ENCODE data around the gene TIFAB.

TIFAB gene

DNA sequence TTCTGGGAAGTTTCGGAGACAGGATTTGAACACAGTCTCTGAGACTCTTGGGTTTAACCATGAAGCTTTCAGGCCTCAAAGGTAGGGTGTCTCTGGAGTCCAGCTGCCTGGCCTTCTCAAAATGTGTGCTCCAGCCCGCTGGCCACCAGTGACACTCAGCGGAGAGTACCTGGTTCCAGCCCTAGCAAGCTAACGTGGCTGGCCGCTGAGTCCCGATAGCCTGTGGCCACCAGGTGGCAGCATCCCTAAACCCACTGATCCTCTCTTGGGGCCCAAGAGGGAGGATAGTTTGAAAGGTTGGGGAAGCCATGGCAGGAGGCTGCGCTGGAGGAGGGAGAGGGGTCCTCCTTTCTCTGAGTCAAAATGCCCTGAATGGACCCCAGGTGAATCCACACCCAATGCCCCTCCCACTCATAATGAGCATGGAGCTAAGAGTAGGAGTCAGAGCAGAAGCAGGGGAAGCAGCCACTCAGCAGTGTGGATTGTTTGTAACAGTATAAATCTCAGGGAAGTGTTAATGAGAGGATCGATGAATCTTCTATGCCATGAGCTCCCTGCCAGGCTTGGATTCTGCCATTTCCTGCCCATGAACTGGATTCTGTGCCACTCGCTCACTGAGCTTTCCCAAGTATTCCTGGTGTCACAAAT is 5.4 kb upstream of the TIFAB start:
- H3K4me3 ChIP-seq (ENCODE audit: low read length): no peak overlapping the region
- peak; percentile 45 for DNase-seq (ENCODE audit: low read depth)
- TF ChIP-seq, protein P1, sequence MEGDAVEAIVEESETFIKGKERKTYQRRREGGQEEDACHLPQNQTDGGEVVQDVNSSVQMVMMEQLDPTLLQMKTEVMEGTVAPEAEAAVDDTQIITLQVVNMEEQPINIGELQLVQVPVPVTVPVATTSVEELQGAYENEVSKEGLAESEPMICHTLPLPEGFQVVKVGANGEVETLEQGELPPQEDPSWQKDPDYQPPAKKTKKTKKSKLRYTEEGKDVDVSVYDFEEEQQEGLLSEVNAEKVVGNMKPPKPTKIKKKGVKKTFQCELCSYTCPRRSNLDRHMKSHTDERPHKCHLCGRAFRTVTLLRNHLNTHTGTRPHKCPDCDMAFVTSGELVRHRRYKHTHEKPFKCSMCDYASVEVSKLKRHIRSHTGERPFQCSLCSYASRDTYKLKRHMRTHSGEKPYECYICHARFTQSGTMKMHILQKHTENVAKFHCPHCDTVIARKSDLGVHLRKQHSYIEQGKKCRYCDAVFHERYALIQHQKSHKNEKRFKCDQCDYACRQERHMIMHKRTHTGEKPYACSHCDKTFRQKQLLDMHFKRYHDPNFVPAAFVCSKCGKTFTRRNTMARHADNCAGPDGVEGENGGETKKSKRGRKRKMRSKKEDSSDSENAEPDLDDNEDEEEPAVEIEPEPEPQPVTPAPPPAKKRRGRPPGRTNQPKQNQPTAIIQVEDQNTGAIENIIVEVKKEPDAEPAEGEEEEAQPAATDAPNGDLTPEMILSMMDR (conservative IDR thresholded peaks at IDR 0.05; ENCODE audit: low read length): peak; percentile 72

DNA sequence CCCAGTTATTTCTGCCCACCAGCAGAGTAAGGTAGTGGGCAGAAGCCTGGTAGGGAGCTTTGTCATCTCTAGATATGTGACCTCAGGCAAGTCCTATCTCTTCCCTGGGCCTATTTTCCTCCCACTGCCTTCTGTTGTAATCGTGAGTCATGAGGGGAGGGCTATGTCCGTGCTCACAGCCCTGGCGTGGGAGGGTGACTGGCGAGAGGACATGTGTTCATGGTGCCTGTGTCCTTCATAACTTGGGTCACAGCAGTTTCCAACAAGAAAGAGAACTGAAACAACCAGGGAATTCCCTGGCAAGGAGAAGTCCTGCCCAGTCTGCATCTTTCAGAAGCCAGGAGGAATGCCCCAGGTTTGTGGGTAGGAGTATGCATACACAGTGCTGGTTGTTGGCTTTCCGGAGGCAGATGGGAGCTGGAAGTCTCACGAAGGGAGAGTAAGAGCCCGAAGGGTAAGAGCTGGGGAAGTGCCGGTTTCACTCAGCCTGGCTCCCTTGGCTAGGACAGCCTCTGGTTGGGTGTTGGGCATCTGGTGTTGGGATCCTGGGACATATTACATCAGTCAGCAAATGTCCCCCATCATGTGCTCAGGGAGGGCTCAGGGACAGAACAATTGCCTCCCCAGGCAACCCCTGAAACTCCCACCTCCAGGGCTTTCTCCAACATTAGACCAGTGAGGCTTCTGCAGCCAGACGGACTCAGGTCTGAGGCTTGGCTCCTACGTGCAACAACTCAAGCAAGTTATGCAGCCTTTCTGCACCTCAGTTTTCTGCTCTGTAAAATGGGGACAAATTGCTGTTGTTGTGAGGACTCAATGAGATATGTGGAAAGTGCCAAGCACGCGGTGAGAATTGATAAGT is 4.3 kb upstream of the TIFAB start:
- TF ChIP-seq, protein P1 (conservative IDR thresholded peaks at IDR 0.05; ENCODE audit: low read length): no peak
- H3K4me3 ChIP-seq (ENCODE audit: low read length): no peak overlapping the region
- peak; percentile 80 for DNase-seq (ENCODE audit: low read depth)

DNA sequence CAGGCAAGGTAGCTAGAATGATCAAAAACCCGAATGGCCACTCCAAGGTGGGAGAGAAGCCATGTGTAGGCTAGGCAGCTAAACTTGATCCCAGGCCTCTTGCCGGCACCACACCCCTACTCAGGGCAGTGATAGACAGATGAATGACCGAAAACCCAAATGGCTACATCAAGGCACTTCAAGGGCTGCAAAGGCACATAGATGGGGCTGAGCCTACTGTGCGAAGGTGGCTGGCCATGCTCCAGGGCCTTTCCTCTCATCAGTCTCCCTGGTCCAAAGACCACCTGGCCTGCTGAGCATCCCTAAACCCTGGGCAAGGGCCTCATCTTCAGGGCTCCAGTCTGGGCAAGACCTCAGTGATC is 3.7 kb upstream of the TIFAB start:
- no peak overlapping the region for H3K4me3 ChIP-seq (ENCODE audit: low read length)
- TF ChIP-seq, protein P1 (conservative IDR thresholded peaks at IDR 0.05; ENCODE audit: low read length): no peak
- no peak for DNase-seq (ENCODE audit: low read depth)

DNA sequence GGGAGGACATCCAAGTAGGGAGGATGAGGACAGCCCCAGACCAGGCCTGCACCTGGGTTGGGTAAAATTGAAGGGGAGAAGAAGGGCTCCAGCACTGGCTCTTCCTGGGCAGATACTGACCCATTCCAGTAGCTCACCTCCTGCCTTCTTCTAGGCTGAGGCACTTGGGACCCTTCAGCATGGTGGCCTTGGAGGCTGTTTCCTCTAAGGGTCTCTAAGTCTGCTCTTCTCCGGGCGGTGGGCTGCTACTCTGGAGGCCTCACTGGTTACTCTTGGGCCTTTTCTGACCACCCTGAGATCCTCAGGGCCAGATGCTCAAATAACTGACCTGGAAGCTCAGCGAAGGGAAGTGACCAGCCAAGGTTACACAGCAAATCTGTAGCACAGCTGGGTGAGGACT is 2.8 kb upstream of the TIFAB start:
- no peak overlapping the region for H3K4me3 ChIP-seq (ENCODE audit: low read length)
- TF ChIP-seq, protein P1 (conservative IDR thresholded peaks at IDR 0.05; ENCODE audit: low read length): no peak
- DNase-seq (ENCODE audit: low read depth): no peak

DNA sequence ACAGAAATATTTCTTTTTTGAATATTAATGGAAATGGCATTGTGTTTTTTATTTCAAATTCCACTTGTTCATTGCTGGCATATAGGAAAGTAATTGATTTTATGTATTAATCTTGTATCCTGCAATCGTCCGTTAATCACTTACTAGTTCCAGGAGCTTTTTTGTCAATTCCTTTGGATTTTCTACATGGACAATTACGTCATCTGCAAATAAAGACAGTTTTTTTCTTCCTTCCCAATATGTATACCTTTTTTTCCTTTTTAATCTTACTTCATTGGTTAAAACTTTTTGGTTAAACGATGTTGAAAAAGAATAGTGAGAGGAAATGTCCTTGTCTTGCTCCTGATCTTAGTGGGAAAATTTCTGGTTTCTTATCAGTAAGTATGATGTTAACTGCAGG is 1.5 kb upstream of the TIFAB start:
- DNase-seq (ENCODE audit: low read depth): no peak
- H3K4me3 ChIP-seq (ENCODE audit: low read length): no peak overlapping the region
- TF ChIP-seq, protein P1 (conservative IDR thresholded peaks at IDR 0.05; ENCODE audit: low read length): no peak

DNA sequence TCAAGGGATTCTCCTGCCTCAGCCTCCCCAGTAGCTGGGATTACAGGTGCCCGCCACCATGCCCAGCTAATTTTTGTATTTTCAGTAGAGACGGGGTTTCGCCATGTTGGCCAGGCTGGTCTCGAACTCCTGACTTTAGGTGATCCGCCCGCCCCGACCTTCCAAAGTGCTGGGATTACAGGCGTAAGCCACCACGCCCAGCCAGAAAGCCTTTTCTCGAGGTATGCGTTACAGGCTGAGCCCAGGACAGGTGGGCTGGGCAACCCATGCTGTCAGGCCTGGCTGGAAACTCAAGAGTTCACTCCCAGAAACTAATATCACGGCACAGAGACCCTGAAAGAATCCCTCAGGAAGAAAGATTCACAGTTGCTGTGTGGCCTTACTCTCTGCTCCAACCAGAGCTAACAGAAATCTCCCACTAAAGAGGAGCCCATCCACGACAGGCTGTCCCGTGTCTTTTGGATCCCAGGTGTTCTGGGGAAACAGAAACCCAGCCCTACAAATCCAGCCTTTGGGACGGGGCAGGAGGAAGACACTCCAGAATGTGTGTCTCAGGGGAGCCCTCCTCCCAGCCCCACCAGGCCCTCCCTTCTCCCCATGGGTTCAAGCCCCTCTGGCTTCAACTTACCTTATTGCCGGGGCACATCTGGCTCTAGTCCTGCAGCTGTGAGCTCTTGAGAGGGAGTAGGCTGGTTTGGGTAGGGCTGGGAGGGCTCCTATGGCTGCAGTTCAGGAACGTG is 400 bp downstream of the TIFAB start:
- TF ChIP-seq, protein P1 (conservative IDR thresholded peaks at IDR 0.05; ENCODE audit: low read length): no peak
- no peak for DNase-seq (ENCODE audit: low read depth)
- no peak overlapping the region for H3K4me3 ChIP-seq (ENCODE audit: low read length)

Data from AG10803 (cell line).